ENCODE data around the gene AP5M1.
"Not testable (repeated sequence)": the region's sequence is repeated elsewhere in the genome, so short reads cannot be mapped to it uniquely, and the experiment has no call there.

The AP5M1 gene
- total RNA-seq: 67.5 reads per million, percentile 75 among the genes with 10 or more reads in this experiment

- DNase-seq: peak; percentile 92
Observed at GRCh38 chr14:57268161-57269069, at the start of gene AP5M1, which contains the start of gene EXOC5. TSS of gene AP5M1 (plus strand) at chr14:57268971. CDS start at chr14:57269315, 344 bp downstream. TSS of gene EXOC5 (minus strand) at chr14:57268905. CDS start at chr14:57268648, 257 bp downstream.

GRCh38 chr14:57221931-57222330 lies 46.8 kb upstream of the AP5M1 start:
- no peak for DNase-seq

GRCh38 chr14:57227083-57227482 lies 41.7 kb upstream of the AP5M1 start:
- DNase-seq: no peak

GRCh38 chr14:57228320-57228719 lies 40.5 kb upstream of the AP5M1 start:
- not testable (repeated sequence) for DNase-seq

GRCh38 chr14:57232006-57232405 lies 36.8 kb upstream of the AP5M1 start:
- no peak for DNase-seq

- DNase-seq: not testable (repeated sequence)
Observed at GRCh38 chr14:57240115-57240514, 28.7 kb upstream of the AP5M1 start.

- DNase-seq: no peak
Observed at GRCh38 chr14:57243320-57243719, 25.5 kb upstream of the AP5M1 start.

GRCh38 chr14:57244106-57244505 lies 24.7 kb upstream of the AP5M1 start:
- DNase-seq: no peak

GRCh38 chr14:57245941-57246340 lies 22.8 kb upstream of the AP5M1 start:
- no peak for DNase-seq

- DNase-seq: no peak
Observed at GRCh38 chr14:57246933-57247657, 21.7 kb upstream of the AP5M1 start.

GRCh38 chr14:57254884-57255283 lies 13.9 kb upstream of the AP5M1 start:
- DNase-seq: no peak

- not testable (repeated sequence) for DNase-seq
Observed at GRCh38 chr14:57258221-57258620, 10.6 kb upstream of the AP5M1 start.

- DNase-seq: no peak
Observed at GRCh38 chr14:57259672-57260071, 9.1 kb upstream of the AP5M1 start.

GRCh38 chr14:57261604-57262003 lies 7.2 kb upstream of the AP5M1 start:
- no peak for DNase-seq

- DNase-seq: no peak
Observed at GRCh38 chr14:57262117-57262516, 6.7 kb upstream of the AP5M1 start.

GRCh38 chr14:57266065-57266464 lies 2.7 kb upstream of the AP5M1 start:
- no peak for DNase-seq

- no peak for DNase-seq
Observed at GRCh38 chr14:57273236-57273635, 4.5 kb downstream of the AP5M1 start.

- no peak for DNase-seq
Observed at GRCh38 chr14:57274551-57274950, 5.8 kb downstream of the AP5M1 start.

GRCh38 chr14:57275023-57275664 lies 6.4 kb downstream of the AP5M1 start:
- no peak for DNase-seq

- DNase-seq: no peak
Observed at GRCh38 chr14:57277062-57277461, 8.3 kb downstream of the AP5M1 start.

- no peak for DNase-seq
Observed at GRCh38 chr14:57287745-57288144, 19.0 kb downstream of the AP5M1 start.

GRCh38 chr14:57290751-57291150 lies 22.0 kb downstream of the AP5M1 start:
- DNase-seq: no peak

Data from effector CD4-positive, alpha-beta T cell (primary cell).